ENCODE measurements around the gene CCND1. TPM values are rescaled to one million over a fixed set of nuclear protein-coding genes. Genes with fewer than 3 reads are reported as not detected.

The CCND1 gene
- polyA plus RNA-seq, 1 experiment, result 249 TPM

- H3K9me3 ChIP-seq (ENCODE audit: control insufficient read depth, insufficient read depth, low read length), result no peaks in the 10 kb centered on the region
- no peak for TF ChIP-seq CTCF (IDR thresholded peaks at IDR 0.05; ENCODE audit: low read depth, low read length)
- no peak for DNase-seq (ENCODE audit: low read depth, low spot score)
- POLR2A ChIA-PET, result no interaction called here
- H3K4me3 ChIP-seq (ENCODE audit: low read depth, low read length), result no peak overlapping the region
- H3K27me3 ChIP-seq (ENCODE audit: control insufficient read depth, insufficient read depth, low read length), result peaks cover 55% of the 10 kb centered on the region
- CTCF ChIA-PET, result interaction anchor here (0.7 to 1.2 kb wide), 2 partner anchors 8 to 13 kb away, joined by 3 to 4 read pairs; no protein-coding TSS in a partner anchor
- no peak overlapping the region for H3K27ac ChIP-seq (ENCODE audit: low read depth, low read length)
These were observed 56.0 kb downstream of the CCND1 start for GRCh38 chr11:69696749-69697468.

- ChIA-PET CTCF (no interaction called here), POLR2A (no interaction called here)
- Histone ChIP-seq H3K27me3 (ENCODE audit: control insufficient read depth, insufficient read depth, low read length) (peaks cover 55% of the 10 kb centered on the region), H3K9me3 (ENCODE audit: control insufficient read depth, insufficient read depth, low read length) (no peaks in the 10 kb centered on the region), H3K4me3 (ENCODE audit: low read depth, low read length) (no peak overlapping the region), H3K27ac (ENCODE audit: low read depth, low read length) (no peak overlapping the region)
- DNase-seq (ENCODE audit: low read depth, low spot score), result no peak
- TF ChIP-seq CTCF (IDR thresholded peaks at IDR 0.05; ENCODE audit: low read depth, low read length), result no peak
These were observed 56.5 kb downstream of the CCND1 start for GRCh38 chr11:69697469-69697843.

GRCh38 chr11:69697861-69698260, 56.9 kb downstream of the CCND1 start:
- no peak for TF ChIP-seq CTCF (IDR thresholded peaks at IDR 0.05; ENCODE audit: low read depth, low read length)
- no peaks in the 10 kb centered on the region for H3K9me3 ChIP-seq (ENCODE audit: control insufficient read depth, insufficient read depth, low read length)
- H3K27ac ChIP-seq (ENCODE audit: low read depth, low read length), result no peak overlapping the region
- H3K27me3 ChIP-seq (ENCODE audit: control insufficient read depth, insufficient read depth, low read length), result peaks cover 59% of the 10 kb centered on the region
- H3K4me3 ChIP-seq (ENCODE audit: low read depth, low read length), result no peak overlapping the region
- CTCF ChIA-PET, result no interaction called here
- no peak for DNase-seq (ENCODE audit: low read depth, low spot score)
- POLR2A ChIA-PET, result no interaction called here

DNA sequence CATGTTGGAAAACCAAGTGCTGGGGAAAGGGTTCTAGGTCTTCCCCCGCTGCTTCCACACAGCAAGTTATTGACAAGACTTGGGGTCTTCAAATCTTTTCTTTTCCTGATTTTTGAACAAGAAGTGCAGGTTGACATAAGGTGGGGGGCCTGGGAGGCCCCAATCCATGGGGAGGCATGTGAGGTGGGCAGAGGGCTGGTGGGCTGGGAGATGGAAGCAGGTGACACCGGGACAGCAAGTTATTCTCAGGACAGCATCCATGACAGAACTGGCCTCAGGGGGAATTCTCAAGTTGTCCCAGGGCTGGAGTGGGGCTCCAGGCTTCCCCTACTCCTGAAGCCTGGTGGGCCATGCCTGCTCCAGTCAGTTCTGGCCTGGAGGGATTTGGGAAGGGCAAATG, 57.4 kb downstream of the CCND1 start:
- DNase-seq (ENCODE audit: low read depth, low spot score), result no peak
- POLR2A ChIA-PET, result no interaction called here
- Histone ChIP-seq H3K27ac (ENCODE audit: low read depth, low read length) (no peak overlapping the region), H3K27me3 (ENCODE audit: control insufficient read depth, insufficient read depth, low read length) (peaks cover 59% of the 10 kb centered on the region), H3K9me3 (ENCODE audit: control insufficient read depth, insufficient read depth, low read length) (no peaks in the 10 kb centered on the region; the same call in 1 of the 2 replicates), H3K4me3 (ENCODE audit: low read depth, low read length) (no peak overlapping the region)
- CTCF ChIA-PET, result no interaction called here
- TF ChIP-seq CTCF (IDR thresholded peaks at IDR 0.05; ENCODE audit: low read depth, low read length), result no peak

- TF ChIP-seq CTCF (IDR thresholded peaks at IDR 0.05; ENCODE audit: low read depth, low read length), result no peak
- DNase-seq (ENCODE audit: low read depth, low spot score), result no peak
- ChIA-PET POLR2A (no interaction called here), CTCF (no interaction called here)
- Histone ChIP-seq H3K9me3 (ENCODE audit: control insufficient read depth, insufficient read depth, low read length) (no peaks in the 10 kb centered on the region; the same call in 1 of the 2 replicates), H3K27ac (ENCODE audit: low read depth, low read length) (no peak overlapping the region), H3K4me3 (ENCODE audit: low read depth, low read length) (no peak overlapping the region), H3K27me3 (ENCODE audit: control insufficient read depth, insufficient read depth, low read length) (peaks cover 54% of the 10 kb centered on the region)
These were observed 58.3 kb downstream of the CCND1 start for GRCh38 chr11:69699213-69699612.
